Activated naive CD4-positive, alpha-beta T cell treated with Interleukin-2 at 50 U/mL for 16 hours (primary cell): Measurements from ENCODE around the gene DCAF8.

Experiments used
- DNase-seq: peaks from one replicate; pipeline ENCODE4 v3.0.0-alpha.2; 2020

The DCAF8 gene

DNA sequence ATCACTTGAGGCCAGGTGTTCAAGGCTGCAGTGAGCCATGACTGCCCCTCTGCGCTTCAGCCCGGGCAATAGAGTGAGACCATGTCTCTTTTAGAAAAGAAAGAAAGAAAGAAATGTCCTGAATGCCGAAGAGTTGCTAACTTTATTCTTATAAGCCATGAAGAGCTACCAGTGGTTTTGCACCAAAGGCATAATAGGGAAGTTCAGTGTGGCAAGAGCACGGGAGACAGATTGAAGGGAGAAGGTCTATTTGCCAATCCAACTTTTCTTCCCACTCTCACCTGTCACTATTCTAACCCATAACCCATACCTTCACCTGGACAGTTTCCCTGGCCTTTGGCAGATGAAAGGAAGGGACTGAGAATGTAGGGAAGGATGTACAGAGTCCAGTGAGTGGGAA lies 61.6 kb downstream of the DCAF8 start:
- no peak for DNase-seq

DNA sequence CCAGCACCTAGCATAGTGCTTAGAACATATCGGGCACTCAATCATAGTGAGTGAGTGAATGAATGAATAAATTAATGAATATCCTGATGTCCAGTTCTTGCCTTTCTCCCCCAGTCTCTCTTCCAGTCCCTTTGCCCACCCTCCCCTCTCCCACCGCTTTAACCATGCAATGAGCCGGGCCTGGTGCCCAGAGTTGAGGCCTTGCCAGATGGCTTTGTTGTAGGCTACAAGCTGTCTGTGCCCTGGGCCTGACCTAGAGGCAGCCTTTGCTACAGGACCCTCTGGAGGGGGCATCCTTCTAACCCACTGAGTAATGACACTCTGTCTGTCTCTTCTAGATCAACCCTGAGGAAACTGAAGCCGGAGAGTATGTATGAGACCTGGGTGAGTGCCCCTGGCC lies 65.1 kb downstream of the DCAF8 start:
- DNase-seq: no peak

DNA sequence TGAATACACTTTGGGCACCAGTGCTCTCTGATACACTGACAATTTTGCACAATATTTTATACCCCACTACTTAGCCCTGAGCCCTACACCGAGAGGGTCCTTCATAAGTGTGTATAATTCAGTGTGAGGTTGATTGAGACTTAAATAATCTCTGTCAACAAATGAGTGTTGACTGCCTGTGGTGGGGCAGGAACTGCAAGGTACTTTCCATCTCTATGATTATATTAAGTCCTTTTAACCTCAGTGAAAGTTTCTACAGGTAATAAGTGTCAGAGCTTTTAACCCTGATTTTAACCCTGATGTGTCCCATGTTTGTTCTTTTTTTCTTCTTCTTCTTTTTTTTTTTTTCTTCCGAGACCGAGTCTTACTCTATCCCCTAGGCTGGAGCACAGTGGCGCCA lies 66.2 kb downstream of the DCAF8 start:
- no peak for DNase-seq

DNA sequence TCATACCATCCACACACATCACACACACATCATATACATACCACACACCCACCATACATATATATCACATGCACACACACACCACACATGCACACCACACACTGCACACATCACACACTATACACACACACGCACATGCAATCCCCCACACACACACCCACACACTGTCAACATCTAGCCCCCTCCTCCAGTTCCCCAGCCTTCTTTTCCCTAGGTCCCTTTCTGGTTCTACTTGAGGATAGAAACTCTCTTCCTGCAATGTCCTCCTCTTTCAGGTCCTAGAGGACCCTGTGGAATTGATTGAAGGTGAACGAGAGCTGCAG lies 67.7 kb downstream of the DCAF8 start:
- DNase-seq: no peak

DNA sequence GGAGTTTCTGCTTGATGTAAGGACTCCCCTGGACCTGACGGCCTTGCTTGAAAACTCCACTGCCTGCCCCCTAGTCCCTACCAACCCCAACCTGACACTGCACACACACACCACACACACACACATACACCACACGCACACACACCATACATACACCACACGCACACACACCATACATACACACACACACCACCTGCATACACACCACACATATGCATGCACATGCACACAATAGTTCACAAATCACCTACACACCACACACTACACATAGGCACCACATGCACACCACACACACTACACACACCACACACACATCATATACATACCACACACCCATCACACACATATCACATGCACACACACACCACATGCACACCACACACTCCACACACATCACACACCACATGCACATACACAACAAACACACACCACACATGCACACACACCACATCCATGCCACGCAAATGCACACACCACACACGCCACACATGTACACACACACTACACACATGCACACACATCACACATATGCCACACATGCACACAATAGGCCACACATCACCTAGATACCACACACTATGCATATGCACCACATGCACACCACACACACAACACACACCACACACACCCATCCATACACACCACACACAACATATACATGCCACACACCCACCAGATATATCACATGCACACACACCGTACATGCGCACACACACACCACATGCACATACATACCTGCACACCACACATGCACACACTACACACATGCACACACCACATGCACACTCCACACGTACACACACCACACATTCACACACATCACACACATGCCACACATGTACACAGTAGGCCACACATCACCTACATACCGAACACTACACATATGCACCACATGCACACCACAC lies 68.3 kb downstream of the DCAF8 start:
- DNase-seq: no peak

DNA sequence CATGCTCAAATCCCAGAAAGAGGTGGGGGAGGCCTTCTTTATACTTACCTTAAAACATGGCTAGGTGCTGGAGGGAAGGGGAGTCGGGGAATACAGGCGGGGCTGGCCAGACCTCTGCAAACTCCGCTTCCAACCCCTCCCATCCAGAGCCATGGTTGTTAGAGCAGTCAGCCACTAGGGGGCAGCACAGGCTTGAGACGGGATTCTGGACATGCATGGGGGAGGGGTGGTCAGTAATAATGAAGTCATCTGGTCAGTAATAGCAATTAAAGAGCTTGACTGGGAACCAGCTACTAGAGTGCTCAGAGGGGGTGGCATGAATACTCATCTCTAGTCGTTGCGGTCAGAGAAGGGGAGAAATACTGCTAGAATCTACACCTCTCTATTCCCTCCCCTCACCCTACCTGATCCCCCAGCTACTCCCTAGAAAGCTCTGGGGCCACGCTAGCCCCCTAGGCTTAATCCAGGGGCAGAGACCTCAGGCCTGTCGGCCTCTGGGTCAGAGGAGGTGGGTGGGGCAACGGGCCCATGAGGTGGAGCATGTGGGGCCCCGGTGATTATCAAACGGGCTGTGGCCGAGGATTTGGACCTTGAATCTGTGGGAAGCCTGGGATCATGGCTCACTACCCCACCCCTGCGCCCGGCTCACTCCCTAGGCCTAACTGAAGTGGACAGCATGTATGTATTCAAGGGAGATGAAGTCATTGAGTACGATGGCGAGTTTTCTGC lies 69.1 kb downstream of the DCAF8 start:
- DNase-seq: peak; percentile 82

DNA sequence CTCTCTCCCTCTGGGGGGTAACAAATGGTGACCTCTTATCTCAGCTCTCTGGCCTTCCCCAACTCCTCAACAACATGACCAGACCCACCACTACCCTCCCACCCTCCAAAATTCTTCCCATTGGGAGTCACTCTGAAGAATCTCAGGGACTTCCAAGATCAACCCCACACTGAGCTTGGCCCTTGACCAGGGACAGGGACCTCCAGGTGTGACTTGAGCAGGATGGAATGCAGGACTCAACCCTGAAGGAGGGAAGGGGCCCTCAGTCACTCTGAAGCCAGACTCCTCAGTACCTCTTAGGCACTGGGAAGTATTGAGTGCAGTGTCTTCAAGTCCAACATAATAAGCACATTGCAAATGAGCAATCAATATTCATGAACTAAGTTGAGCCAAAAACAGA lies 70.1 kb downstream of the DCAF8 start:
- DNase-seq: no peak

DNA sequence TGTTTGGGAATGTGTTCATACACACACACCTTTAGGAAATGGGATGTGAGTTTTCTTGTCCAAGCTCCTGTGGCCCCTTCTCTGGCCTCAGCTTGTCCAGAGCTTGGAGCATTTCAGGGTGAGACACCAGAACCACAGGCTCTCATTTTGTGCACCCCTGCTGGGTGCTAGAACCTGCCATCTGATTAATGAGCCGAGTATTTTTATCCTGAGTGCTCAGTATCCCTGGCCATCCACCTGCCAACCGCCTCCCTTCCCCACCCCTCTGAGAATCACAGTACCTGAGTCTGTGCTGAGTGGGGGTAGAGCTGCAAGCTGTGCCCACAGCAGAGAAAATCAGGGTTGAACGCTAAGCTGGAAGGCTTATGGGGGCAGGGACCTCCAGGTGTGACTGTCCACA lies 70.6 kb downstream of the DCAF8 start:
- DNase-seq: no peak

DNA sequence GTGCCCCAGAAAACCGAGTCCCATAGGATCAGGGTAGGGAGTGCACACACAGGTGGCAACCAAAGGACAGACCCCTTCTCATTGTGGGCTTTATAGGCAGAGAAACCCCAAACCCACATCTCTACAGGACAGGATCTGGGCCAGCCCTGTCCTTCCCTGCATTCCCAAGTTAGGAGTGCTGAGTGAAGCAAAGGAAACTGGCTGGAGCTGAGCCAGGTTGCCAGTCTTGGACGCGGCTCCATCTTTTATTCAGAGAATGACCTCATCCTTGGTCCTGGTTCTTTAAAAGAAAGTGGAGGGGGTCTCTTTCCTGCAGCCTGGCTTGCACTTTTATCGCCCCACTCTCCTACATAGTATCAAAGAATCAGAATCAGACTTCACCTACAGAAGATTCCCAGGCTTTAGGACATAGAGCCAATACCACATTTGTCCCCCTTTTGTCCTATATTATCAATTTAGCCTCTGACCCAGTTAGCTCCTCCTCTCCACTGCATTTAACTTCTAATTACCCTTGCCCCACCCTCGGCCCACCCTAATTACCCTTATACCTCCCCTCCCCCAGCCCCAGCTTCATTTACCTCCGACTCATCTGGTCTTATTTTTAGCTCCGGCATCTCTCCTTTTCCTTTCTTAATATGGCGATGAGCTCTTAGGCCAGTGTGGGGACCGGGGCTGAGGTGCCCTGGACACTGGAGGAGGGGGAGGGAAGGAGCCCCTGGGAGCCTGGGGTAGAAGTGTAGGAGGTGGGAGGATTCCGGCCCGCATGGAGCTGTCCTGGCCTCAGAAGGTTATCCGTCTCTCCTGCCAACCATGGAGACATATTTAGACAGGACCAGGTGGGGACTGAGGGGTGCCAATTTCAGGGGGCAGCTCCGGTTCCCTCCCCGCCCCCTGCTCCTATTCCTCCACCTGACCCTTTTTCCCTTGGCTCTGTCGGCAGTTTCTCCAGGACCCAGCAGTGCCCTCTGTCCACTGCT lies 72.4 kb downstream of the DCAF8 start, which contains the start of gene CASQ1:
Gene CASQ1, plus strand, starts transcription at position 927 of the 977 bp plus-strand sequence. CDS start 177 bp downstream, outside the sequence.
- DNase-seq: no peak

DNA sequence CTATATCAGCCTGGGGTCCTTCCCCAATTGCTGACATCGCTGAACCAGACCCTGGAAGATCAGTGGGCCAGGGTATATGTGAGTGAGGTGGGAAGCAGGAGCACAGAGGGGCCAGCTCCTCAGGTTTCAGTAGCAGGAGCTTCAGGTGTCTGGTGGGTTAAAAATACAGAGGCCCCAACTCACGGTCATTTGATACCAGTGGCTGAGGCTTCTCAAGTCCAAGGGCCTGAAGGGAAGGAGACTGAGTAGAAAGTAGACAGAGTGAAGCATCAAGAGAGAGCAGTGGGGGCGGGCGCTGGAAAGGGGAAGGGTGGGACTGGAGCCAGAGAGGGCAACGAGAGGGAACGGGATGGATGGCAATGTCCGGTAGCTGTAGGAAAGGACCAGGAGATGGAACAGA lies 74.0 kb downstream of the DCAF8 start:
- no peak for DNase-seq

DNA sequence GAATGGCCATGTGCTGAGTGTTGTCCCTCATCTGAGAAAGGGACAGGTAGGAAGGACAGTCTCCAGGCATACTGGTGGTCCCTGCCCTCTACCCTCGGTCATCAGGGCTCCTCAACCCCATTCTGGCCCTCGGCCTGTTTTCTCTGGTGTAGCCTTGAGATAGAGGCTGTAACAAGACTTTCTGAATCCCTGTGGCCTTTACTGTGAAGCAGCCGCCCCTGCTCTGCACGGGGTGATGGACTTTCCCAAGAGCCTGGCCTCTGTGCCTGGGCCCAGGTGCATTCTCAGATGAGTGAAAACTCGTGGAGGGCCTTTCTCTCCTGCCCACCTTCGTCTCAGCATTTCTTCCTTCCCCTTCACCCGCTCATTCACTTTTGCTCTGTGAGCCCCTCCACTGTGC lies 74.9 kb downstream of the DCAF8 start:
- no peak for DNase-seq

DNA sequence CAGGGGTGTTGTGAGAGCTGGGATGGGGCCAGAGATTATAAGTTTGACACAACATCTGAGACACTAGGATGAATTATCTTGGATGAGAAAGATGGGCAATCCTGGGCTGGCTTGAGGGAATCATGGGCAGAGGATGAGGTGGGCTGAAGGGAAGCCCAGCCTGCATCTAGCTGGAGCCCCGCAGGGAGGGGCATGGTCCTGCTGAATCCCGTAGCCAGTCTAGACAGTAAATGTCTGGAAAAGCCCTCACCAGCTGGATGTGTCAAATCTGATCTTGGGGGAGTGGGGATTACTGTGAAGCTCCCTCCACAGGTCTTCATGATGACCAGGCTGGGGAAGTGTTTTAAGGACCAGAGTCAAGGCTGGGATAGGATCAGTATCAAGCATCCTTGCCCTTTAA lies 75.6 kb downstream of the DCAF8 start:
- DNase-seq: no peak

DNA sequence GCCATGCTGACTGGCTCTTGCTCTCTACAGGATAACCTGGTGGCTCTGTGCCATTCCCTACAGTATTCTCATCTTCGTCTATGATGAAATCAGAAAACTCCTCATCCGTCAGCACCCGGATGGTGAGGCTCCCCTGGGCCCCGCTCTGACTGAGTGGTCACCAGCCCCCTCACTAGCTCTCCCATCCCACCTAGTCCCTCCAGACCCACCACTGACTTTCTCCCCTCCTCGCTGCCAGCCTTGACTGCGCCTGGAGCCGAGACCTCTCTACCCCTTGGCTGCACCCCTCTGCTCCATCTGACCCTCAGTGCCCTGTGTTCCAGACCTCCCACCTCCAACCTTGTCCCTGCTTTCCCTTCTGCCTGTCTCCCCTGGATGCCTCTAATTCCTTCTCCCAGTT lies 76.1 kb downstream of the DCAF8 start:
- no peak for DNase-seq

DNA sequence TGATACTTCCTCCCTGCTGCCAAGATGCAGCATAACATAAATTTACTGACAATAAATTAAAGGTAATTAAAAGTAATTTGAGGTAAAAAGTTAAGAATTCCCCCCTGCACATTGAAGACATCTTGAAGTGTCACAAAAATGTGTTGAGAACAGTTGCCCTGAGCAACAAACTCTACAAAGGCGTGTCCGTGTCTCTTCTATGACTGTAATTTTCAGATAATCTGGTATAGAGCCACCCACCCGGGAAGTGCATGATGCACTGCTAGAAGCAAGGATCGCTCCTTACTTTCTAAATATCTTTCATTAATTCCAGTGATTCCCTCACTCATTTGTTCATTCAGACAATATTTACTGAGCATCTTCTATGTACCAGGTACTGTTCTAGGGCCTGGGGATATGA lies 83.0 kb downstream of the DCAF8 start:
- DNase-seq: no peak

DNA sequence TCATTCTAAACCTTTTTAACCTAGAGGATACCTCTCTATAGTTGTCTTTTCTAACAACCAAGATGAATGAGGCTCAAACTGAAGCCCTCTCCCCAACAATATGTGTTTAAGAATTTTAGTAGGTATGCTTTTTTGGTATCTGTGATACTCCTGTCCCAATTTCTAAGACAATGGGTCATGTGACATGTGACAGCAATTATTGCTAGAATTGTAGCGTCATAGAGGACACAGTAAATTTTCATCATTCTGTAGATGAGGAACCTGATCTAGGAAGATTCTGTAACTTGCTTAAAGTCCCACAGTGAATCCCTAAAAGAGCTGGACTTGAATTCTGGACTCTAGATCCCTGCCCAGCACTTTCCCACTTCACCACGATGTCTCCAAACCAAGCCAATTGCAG lies 83.6 kb downstream of the DCAF8 start:
- no peak for DNase-seq

DNA sequence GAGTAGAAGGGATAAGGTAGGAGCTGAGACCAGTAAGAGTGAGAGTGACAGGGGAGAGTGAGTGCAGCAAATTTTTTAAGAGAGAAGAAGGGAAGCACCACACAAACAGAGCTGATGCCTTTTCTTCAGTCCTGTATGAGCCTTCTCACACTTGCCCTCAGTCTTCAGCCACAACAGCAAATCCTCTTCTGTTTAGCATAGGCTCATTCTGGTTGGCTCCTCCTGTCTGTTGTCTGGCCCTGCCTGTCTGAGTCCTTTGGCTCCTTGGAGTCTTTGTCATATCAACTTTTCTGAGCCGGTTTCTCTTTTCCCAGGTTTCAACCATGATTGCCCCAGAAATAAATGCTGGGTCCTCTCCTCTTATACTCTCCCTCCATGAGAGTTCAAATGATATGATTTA lies 84.7 kb downstream of the DCAF8 start:
- DNase-seq: no peak

DNA sequence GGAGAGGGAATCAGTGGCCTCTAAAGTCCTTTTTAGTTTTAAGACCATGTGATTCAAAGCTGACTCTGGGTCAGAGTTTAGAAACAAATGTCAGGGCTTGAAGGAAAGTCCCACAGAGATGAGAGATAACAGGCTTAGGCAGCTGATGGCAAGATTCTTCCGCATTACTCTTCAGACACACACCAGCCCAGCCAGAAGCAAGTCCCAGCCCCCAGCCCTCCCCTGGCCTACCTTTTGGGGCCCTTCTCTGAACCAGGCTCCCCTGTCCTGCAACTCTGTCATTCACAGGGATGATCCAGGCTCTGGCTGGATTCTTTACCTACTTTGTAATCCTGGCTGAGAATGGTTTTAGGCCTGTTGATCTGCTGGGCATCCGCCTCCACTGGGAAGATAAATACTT lies 85.1 kb downstream of the DCAF8 start:
- no peak for DNase-seq

DNA sequence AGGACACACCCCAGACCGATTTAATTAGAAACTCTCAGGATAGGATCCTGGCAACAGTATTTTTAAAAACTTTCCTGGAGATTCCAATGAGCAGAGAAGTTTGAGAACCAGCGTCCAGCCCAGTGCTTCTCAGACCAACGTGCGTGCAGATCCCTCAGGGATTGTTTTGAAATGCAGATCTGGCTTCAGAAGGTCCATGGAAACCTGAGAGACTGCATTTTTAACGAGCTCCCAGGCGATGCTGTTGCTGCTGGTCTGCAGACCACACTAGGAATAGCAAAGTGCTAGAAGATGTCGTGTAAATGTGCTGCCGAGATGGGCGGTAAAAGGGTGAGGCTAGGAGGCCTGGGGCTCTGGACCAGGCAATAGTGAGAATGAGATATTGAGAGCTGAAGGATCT lies 90.4 kb downstream of the DCAF8 start:
- no peak for DNase-seq

DNA sequence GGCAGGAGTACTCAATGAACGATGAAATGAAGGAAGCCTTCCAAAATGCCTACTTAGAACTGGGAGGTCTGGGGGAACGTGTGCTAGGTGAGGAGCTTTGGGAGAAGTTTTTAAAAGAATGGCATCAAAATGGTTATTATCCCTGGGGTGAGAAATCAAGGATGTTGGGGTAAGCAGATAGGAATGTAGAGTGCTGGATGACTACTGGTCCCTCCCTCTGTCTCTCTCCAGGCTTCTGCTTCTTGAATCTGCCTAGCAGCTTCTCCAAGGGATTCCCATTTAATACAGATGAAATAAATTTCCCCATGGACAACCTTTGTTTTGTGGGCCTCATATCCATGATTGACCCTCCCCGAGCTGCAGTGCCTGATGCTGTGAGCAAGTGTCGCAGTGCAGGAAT lies 91.0 kb downstream of the DCAF8 start:
- no peak for DNase-seq

DNA sequence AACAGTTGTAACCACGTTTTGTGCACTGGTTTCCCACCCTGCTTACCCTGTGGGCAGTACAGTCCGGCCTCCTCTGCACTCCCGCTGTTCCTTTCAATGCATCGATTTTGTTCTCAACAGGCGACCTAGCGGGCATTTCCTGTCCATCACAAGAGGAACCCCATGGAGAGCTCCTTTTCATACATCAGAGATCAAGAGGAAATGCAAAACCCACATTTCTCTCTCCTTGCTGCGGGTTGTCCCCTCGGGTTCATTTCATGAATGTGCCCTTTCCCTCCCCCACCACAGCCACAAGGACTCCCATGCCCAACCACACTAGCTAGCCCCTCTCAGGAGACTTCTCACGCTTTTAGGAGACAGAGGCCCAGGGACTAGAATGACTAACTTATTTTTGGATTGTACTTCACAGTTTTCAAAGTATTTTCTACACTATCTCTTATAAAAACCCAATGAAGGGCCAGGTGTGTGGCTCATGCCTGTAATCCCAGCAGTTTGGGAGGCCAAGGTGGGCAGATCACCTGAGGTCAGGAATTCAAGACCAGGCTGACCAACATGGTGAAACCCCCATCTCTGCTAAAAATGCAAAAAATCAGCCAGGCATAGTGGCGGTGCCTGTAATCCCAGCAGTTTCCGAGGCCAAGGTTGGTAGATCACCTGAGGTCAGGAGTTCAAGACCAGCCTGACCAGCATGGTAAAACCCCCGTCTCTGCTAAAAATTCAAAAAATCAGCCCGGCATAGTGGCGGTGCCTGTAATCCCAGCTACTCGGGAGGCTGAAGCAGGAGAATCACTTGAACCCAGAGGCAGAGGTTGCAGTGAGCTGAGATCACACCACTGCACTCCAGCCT lies 92.6 kb downstream of the DCAF8 start:
- no peak for DNase-seq

DNA sequence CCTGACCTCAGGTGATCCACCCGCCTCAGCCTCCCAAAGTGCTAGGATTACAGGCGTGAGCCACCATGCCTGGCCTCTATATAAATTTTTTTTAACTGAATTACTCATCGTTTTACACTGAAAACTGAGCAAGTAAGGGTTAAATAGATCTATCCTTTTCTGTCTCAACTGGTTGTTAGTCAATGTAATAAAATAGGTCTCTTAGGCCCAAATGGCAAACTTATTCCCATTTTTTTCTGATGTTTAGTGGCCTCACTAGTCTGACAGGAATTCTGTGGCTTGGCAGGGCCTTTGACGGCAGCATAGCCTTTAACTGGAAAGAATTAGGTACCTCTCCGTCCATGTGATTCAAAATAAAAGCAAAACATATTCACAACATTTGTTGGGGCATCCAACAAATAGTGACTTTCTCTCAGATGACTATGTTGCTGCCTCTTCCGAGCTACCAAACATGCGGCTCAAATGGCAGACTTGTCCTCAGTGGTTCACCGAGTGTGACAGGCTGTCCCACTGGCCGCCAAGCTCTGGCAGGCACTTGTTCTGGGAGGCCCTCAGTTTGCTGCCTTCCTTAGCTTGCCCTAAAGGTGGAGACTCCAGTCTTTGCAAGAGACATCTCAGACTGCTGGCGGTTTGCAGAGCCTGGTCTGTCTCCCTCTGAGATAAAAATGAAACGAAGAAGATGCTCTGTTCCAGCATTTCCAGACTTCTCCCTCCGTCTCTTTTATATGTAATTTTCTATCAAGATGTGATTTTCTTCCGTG lies 93.6 kb downstream of the DCAF8 start:
- DNase-seq: no peak

DNA sequence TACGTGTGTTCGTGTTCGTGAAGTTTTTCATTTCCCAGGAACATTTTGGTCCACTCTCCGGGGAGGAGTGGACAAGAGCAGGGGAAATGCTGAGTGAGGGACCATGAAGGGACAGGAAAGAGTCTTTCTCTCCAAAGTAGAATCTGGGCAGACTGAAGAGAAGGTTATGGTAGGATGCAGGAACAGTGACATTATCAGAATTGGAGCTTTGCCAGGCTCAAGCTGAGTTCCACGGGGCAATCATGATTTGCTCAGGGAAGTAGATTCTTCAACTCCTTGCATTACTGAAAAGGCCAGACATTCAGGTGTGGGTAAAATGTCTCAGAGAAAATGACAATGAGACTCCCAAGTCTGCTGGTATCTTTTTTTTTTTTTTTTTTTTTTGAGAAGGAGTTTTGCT lies 94.3 kb downstream of the DCAF8 start:
- DNase-seq: no peak
